HepG2 (cell line): ENCODE results near the gene GALR1.

Experiments
- SIN3A ChIP-seq: IDR thresholded peaks from 2 replicates; pipeline ENCODE4 v1.6.1; 2011; ENCODE audit warnings: low read depth, mild to moderate bottlenecking, control low read depth, low read length, borderline replicate concordance
- TGIF2 ChIP-seq: IDR thresholded peaks from 2 replicates; pipeline ENCODE4 v1.6.1; 2016; ENCODE audit warnings: control low read depth, missing compliant biosample characterization
- ZNF33A ChIP-seq: sonication (generic); formaldehyde crosslinking; IDR thresholded peaks from 2 replicates; pipeline ENCODE4 v1.5.1; 2020; ENCODE audit warnings: missing genetic modification reagents, mild to moderate bottlenecking, moderate library complexity, borderline replicate concordance
- ZSCAN29 ChIP-seq: sonication (generic); formaldehyde crosslinking; conservative IDR thresholded peaks from 2 replicates; pipeline ENCODE4 v1.4.0; 2020; ENCODE audit warnings: mild to moderate bottlenecking, missing genetic modification reagents
- TF ChIP-seq, protein P1 (sequence below): sonication (generic); formaldehyde crosslinking; IDR thresholded peaks from 2 replicates; pipeline ENCODE4 v1.5.0; 2020; ENCODE audit warnings: mild to moderate bottlenecking, missing genetic modification reagents, moderate library complexity

DNA sequence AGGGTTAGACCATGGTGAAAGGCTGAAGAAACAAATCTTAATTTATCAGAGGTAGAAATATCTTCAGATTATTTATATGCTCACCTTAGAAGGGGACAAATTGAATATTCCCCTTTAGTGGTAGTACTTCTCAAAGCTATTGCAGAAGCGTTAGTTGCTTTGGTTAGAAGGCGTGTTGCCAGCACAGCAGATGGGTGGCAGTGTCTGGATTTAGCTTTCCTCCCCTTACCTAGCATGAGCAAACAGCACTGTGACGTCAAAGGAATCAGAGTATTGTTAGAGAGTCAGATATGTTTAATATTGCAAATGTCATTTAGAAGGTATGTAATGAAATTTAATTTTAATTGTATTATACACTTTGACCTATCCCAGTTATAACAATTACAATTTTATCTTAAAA is 27.2 kb upstream of the GALR1 start:
- TF ChIP-seq ZNF33A (CRISPR knock-in tag) (no peak), ZSCAN29 (CRISPR knock-in tag) (no peak), SIN3A (no peak), TGIF2 (CRISPR knock-in tag) (no peak)
- TF ChIP-seq, protein P1, sequence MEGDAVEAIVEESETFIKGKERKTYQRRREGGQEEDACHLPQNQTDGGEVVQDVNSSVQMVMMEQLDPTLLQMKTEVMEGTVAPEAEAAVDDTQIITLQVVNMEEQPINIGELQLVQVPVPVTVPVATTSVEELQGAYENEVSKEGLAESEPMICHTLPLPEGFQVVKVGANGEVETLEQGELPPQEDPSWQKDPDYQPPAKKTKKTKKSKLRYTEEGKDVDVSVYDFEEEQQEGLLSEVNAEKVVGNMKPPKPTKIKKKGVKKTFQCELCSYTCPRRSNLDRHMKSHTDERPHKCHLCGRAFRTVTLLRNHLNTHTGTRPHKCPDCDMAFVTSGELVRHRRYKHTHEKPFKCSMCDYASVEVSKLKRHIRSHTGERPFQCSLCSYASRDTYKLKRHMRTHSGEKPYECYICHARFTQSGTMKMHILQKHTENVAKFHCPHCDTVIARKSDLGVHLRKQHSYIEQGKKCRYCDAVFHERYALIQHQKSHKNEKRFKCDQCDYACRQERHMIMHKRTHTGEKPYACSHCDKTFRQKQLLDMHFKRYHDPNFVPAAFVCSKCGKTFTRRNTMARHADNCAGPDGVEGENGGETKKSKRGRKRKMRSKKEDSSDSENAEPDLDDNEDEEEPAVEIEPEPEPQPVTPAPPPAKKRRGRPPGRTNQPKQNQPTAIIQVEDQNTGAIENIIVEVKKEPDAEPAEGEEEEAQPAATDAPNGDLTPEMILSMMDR (CRISPR knock-in tag), result no peak
